Measurements from ENCODE around the gene SYNRG. TPM values are rescaled to one million over a fixed set of nuclear protein-coding genes. Genes with fewer than 3 reads are reported as not detected.

SYNRG gene
- polyA plus RNA-seq, 2 of the 4 experiments (the other 2 are of a cell fraction): 13.1 to 17.4 TPM

DNA sequence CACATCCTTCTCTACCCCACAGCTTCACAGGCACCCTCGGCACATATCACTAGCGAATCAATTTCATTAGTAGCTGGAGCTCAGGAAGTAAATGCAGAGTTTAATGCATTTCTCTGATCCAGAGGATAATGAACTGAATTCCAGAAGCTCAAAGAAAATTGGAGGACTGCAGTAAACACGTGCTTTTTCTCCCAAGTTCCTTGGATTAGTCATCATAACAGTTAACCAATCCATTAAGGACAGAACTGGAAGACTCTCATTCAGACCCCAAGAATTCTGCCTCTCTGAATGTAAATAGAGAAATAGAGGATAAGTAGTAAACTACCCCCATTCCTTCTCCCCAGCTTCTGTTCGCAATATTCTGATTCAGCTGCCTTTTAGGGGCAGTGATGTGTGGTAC is 78.8 kb downstream of the SYNRG start:
- no peak for TF ChIP-seq KDM1A (IDR thresholded peaks at IDR 0.05; ENCODE audit: low read depth)
- TF ChIP-seq NPAS2 (CRISPR knock-in tag; IDR thresholded peaks at IDR 0.05; ENCODE audit: borderline replicate concordance): no peak
- TF ChIP-seq FOSL2 (IDR thresholded peaks at IDR 0.05): no peak
- TF ChIP-seq FOSL2 (CRISPR knock-in tag; IDR thresholded peaks at IDR 0.05): no peak
- no peak for TF ChIP-seq FOSB (CRISPR knock-in tag; IDR thresholded peaks at IDR 0.05)
- TF ChIP-seq FOXS1 (CRISPR knock-in tag; IDR thresholded peaks at IDR 0.05): no peak
- no peak for TF ChIP-seq CTCF (IDR thresholded peaks at IDR 0.05)
- no peak for TF ChIP-seq NR3C1 (IDR thresholded peaks at IDR 0.05)
- TF ChIP-seq SMC3 (IDR thresholded peaks at IDR 0.05): no peak
- TF ChIP-seq, protein P1, sequence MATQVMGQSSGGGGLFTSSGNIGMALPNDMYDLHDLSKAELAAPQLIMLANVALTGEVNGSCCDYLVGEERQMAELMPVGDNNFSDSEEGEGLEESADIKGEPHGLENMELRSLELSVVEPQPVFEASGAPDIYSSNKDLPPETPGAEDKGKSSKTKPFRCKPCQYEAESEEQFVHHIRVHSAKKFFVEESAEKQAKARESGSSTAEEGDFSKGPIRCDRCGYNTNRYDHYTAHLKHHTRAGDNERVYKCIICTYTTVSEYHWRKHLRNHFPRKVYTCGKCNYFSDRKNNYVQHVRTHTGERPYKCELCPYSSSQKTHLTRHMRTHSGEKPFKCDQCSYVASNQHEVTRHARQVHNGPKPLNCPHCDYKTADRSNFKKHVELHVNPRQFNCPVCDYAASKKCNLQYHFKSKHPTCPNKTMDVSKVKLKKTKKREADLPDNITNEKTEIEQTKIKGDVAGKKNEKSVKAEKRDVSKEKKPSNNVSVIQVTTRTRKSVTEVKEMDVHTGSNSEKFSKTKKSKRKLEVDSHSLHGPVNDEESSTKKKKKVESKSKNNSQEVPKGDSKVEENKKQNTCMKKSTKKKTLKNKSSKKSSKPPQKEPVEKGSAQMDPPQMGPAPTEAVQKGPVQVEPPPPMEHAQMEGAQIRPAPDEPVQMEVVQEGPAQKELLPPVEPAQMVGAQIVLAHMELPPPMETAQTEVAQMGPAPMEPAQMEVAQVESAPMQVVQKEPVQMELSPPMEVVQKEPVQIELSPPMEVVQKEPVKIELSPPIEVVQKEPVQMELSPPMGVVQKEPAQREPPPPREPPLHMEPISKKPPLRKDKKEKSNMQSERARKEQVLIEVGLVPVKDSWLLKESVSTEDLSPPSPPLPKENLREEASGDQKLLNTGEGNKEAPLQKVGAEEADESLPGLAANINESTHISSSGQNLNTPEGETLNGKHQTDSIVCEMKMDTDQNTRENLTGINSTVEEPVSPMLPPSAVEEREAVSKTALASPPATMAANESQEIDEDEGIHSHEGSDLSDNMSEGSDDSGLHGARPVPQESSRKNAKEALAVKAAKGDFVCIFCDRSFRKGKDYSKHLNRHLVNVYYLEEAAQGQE (IDR thresholded peaks at IDR 0.05): no peak
- no peak for TF ChIP-seq CBX8 (IDR thresholded peaks at IDR 0.05)
- no peak for TF ChIP-seq JUN (IDR thresholded peaks at IDR 0.05)
- TF ChIP-seq, protein P2, sequence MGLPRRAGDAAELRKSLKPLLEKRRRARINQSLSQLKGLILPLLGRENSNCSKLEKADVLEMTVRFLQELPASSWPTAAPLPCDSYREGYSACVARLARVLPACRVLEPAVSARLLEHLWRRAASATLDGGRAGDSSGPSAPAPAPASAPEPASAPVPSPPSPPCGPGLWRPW (IDR thresholded peaks at IDR 0.05): no peak
- no peak for TF ChIP-seq RAD21 (conservative IDR thresholded peaks at IDR 0.05 in 1 of 2, IDR thresholded peaks at IDR 0.05 in 1 of 2)
- no peak for TF ChIP-seq CHD4 (IDR thresholded peaks at IDR 0.05; ENCODE audit: borderline replicate concordance)
- TF ChIP-seq CHD2 (IDR thresholded peaks at IDR 0.05; ENCODE audit: low read length, partially characterized antibody): no peak
- no peak for TF ChIP-seq MAFK (IDR thresholded peaks at IDR 0.05; ENCODE audit: partially characterized antibody)
- no peak for TF ChIP-seq PBX3 (IDR thresholded peaks at IDR 0.05)
- TF ChIP-seq ZNF302 (CRISPR knock-in tag; IDR thresholded peaks at IDR 0.05): no peak
- TF ChIP-seq RFX5 (IDR thresholded peaks at IDR 0.05): no peak
- TF ChIP-seq ZC3H11A (IDR thresholded peaks at IDR 0.05): no peak
- Histone ChIP-seq H3K4me2 (no peak overlapping the region), H3K9me3 (no peaks in the 10 kb centered on the region), H3K27ac (no peak overlapping the region), H3K4me1 (no peaks in the 10 kb centered on the region), H3K4me3 (no peak overlapping the region)
- ATAC-seq (no peak), DNase-seq (ENCODE audit: low read depth in 1 of 2, low spot score in 1 of 2) (no peak), FAIRE-seq (no peak)
- ChIA-PET POLR2A (no interaction called here), CTCF (interaction anchor here (0.8 to 6.3 kb wide), 6 partner anchors 9 to 286 kb away, joined by 3 to 54 read pairs (median 4); partner anchors contain the start of gene SYNRG)
- WGBS (ENCODE audit: missing lambda C conversion rate): 81% methylated on average over 4 of the region's 4 CpGs

GRCh38 chr17:37527249-37527851 is 81.9 kb downstream of the SYNRG start:
- FAIRE-seq: no peak
- ChIA-PET POLR2A (interaction anchor here (0.6 kb wide), 1 partner anchor 48 kb away, joined by 3 read pairs; no protein-coding TSS in a partner anchor), CTCF (interaction anchor here (0.6 to 6.3 kb wide), 36 partner anchors 10 to 334 kb away, joined by 3 to 62 read pairs (median 4); partner anchors contain the start of genes C17orf78 and SYNRG)
- TF ChIP-seq RAD21 (conservative IDR thresholded peaks at IDR 0.05 in 1 of 2, IDR thresholded peaks at IDR 0.05 in 1 of 2) (peak; percentile 82 to 89), SMC3 (IDR thresholded peaks at IDR 0.05) (peak; percentile 77), NPAS2 (CRISPR knock-in tag; IDR thresholded peaks at IDR 0.05; ENCODE audit: borderline replicate concordance) (no peak), HDAC2 (IDR thresholded peaks at IDR 0.05) (no peak), CTCF (IDR thresholded peaks at IDR 0.05) (peak; percentile 91), RCOR1 (IDR thresholded peaks at IDR 0.05; ENCODE audit: low read depth, low read length) (no peak), ZNF302 (CRISPR knock-in tag; IDR thresholded peaks at IDR 0.05) (no peak), CHD2 (IDR thresholded peaks at IDR 0.05; ENCODE audit: low read length, partially characterized antibody) (no peak)
- TF ChIP-seq, protein P1 (IDR thresholded peaks at IDR 0.05): no peak

More at GRCh38 chr17:37527249-37527851, 81.9 kb downstream of the SYNRG start:
- Histone ChIP-seq H3K4me2 (no peak overlapping the region), H3K4me3 (no peak overlapping the region), H3K9me3 (no peaks in the 10 kb centered on the region), H3K27ac (no peak overlapping the region), H3K4me1 (no peaks in the 10 kb centered on the region)
- DNase-seq (ENCODE audit: low read depth in 1 of 2, low spot score in 1 of 2) (peak; percentile 70 to 78), ATAC-seq (peak; percentile 95 to 97)
- WGBS (ENCODE audit: missing lambda C conversion rate): 35% methylated on average over 5 of the region's 5 CpGs

Measured in A549 (cell line).